NCI-H510A treated with DMSO at 0.1 percent for 48 hours (cell line): ENCODE results near the gene HACD2.

Source experiments
- DNase-seq: peaks from one replicate; lab custom pipeline; 2025; lab: John Stamatoyannopoulos, UW

Gene HACD2

GRCh38 chr3:123446210-123446609 lies 138.6 kb downstream of the HACD2 start:
- no peak for DNase-seq

- no peak for DNase-seq
These were observed 139.2 kb downstream of the HACD2 start for GRCh38 chr3:123445702-123446101.

GRCh38 chr3:123444744-123445143 lies 140.1 kb downstream of the HACD2 start:
- no peak for DNase-seq

GRCh38 chr3:123444023-123444422 lies 140.8 kb downstream of the HACD2 start:
- DNase-seq = no peak

- DNase-seq = no peak
These were observed 141.9 kb downstream of the HACD2 start for GRCh38 chr3:123442908-123443307.

- DNase-seq = no peak
These were observed 142.7 kb downstream of the HACD2 start for GRCh38 chr3:123442125-123442524.
